GM18870 (cell line): Measurements from ENCODE around the gene TBX20.
"Not testable (repeated sequence)": the region's sequence is repeated elsewhere in the genome, so short reads cannot be mapped to it uniquely, and the experiment has no call there.

ENCODE experiments used
- ATAC-seq: cut with Tn5 transposase; IDR thresholded peaks from one replicate; pipeline ENCODE4 v1.9.1; 2021; ENCODE audit warnings: moderate library complexity; ENCODE audit not compliant: unreplicated experiment

The TBX20 gene

DNA sequence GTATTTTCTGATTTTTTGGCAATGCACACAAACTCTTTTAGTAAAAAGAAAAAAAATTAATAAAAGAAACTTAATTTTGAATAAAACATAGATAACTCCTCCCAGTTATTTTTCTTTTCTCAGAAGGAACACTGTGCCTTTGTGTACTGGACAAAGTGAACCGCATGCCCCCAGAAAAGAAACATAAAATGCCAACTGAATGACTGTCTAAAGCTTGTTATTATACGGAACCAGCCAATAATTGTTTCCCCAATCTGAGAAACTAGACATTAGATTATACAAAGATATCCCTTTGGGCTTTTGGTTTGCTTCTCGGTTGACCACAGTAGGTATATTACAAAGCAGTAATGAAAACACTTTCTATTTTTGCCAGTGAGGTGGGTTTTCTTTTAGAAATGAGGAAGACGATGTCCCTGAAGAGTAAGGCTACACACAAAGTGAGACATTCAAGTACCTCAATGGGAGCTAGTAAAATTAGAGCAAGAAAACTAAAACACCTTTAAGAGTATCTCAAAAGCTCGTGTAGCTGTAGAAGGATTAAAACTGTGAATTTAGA lies 25.3 kb downstream of the TBX20 start:
- ATAC-seq, result not testable (repeated sequence)

DNA sequence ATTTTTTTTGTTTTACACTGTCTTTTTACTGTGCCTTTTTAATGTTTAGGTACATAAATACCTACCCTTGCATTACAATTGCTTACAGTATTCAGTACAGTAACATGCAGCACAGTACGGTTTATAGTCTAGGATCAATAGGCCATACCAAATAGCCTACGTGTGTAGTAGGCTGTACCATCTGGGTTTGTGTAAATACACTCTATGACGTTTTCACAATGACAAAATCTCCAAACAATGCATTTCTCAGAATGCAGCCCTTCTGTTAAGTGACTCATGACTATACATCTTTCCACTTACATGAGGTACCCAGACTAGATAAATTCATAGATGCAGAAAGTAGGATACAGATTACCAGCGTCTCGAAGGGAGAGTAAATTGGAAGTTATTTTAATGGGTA lies 26.5 kb downstream of the TBX20 start:
- ATAC-seq, result not testable (repeated sequence)

DNA sequence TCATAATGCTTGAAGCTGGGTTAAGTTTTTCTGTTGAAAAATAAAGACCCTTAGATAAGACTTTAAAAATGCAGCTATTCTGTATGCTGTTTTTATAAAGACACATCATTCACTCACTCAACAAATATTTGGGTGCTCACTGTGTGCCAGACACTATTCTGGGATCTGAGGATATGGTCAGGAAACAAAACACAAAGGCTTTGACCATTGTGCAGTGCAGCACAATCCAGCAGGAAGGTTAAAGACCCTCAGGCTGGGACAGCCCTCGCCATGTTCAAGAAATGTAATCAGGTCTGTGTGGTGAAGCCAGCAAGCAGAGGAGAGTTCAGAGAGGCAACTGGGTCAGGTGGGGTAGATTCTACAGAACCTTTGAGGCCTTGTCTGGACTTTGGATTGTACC lies 31.5 kb downstream of the TBX20 start:
- ATAC-seq, result not testable (repeated sequence)

DNA sequence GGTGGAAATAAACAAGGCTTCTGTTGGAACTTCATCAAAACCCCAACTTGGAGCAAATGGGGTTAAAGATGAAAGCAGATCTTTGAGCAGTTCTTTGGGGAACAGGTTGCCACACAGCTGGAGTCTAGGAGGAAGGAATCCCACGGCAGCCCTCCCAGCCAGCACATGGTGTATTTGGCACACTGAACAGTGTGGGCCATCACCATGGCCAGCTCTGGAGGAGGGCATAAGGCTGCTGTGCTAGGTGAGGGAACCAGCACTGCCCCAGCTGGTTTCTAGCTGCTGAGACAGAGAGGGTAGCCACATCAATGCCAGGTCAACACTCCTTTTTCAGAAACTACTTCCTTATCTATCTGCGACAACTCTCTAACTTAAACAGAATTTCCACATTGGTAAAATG lies 33.7 kb downstream of the TBX20 start:
- ATAC-seq, result not testable (repeated sequence)

DNA sequence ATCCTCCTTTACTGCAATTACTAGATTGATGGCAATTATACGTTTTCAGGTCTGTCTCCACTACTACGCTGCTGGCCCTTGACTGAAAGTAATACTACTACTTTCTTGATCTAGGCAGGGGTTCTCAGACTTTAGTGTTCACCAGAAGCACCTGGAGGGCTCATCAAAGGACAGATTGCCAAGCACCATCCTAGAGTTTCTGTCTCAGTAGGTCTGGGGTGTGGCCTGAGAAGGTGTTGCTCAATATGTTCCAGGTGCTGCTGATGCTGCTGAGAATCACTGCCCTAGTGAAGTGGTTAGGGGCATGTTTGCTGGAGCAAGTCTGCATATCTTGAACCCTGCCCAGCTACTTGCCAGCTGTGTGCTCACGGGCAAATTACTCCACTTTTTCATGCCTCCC lies 37.9 kb downstream of the TBX20 start:
- ATAC-seq, result not testable (repeated sequence)

DNA sequence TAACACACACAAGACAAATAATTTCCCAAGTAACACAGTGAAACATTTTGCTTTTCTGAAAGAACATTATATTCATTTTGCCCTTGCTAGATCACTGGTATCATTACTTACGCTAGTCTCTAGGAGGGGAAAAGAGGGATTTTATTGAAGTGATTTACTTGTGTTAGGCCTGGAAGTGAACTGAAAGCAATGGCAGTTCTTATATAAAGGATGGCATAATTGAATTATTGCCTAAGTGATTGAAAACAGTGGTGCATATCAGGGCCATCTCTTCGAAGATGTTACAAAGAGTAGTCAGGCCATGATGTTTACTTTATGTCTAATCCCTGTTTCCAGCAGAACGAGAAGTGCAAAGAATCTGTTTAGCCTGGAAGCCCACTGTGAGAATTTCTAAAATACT lies 38.8 kb downstream of the TBX20 start:
- ATAC-seq, result not testable (repeated sequence)

GRCh38 chr7:35206924-35207323 lies 47.0 kb downstream of the TBX20 start:
- not testable (repeated sequence) for ATAC-seq

DNA sequence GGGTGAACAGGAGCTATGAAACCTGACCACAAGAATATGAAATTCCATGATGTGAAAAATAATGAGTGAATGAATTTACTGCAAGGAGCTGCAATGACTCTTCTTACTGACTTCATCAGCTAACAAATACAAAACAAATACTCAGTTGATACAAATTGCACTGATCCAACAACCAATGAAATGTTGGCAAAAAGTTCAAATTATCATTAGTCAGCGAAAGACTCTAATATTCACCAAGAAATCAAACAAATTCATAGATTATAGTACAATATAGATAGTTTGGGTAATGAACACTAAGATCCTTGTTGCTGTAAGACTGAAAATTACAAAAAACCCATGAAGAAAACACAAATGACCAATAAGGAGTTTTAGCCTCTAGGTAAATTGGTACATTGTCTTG lies 49.0 kb downstream of the TBX20 start:
- ATAC-seq, result not testable (repeated sequence)

- not testable (repeated sequence) for ATAC-seq
These were observed 49.9 kb downstream of the TBX20 start for GRCh38 chr7:35204031-35204430.

DNA sequence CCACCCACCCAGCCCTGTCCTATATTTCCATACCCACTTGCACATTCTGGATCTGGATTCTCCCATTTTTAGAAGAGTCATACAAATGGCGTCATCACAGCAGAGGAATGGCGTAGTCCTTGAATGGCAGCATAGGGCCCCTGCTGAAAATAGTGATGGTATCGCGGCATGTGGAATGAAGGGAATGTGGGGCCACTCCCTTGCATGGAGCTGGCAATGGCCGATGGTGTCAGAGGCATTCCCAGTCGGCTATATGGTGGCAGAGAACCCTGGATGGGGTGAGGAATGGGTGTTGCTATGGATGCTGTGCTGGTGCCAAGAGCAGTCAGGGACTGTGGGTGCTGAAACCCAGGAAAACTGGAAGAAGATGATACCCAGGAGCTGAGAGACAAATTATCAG lies 51.5 kb downstream of the TBX20 start:
- ATAC-seq, result not testable (repeated sequence)

DNA sequence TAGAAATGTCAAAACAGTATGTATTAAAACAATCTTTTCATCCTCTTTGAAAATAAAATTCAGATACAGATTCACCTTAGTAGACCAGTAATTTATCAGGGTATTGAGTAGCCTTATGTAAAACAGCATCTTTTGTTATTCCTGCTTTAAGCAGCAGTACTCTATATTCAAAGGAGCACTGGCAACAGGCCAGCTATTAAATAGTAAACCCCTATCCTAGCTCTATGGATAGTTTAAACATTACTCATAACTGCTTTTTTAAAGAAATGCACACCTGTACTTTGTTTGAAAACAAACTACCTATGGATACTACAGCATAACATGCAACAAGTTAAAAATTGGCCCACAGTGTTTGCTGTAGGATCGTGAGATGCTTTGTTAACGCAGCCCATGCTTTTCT lies 53.7 kb downstream of the TBX20 start:
- ATAC-seq, result not testable (repeated sequence)

DNA sequence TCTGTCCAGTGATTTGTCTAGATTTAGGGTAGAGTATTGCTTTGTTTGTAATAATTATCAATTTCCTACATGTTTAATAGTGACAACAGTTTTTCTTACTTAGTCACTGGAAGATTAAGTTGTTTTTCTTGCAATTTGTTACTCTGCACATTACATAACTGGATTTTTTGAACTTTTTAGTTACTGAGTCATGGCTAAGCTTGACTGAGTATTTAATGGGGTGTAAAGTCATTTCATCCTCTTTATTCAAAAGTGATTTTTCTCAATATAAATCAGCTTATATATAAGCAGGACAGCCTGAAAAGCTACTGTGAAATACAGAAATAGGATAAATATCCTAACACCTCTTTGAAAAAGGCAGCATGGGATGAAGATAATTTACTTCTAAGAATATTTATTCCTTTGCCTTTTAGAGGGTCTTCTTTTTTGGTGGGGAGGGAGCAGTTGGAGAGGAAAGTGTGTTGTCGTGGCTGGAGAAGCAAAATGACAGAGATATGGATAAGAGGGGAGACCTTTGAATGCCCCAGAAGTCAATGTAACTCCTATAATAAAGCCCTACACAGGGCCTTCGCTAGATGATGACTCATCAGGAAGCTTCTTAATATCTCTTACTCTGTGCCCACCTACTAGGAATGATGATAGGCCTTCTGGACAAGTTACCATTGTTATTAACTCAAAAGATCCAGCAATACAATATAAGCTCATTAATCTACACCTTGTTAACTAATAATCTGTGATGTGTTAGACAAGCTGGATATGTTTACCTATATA lies 55.3 kb downstream of the TBX20 start:
- not testable (repeated sequence) for ATAC-seq

DNA sequence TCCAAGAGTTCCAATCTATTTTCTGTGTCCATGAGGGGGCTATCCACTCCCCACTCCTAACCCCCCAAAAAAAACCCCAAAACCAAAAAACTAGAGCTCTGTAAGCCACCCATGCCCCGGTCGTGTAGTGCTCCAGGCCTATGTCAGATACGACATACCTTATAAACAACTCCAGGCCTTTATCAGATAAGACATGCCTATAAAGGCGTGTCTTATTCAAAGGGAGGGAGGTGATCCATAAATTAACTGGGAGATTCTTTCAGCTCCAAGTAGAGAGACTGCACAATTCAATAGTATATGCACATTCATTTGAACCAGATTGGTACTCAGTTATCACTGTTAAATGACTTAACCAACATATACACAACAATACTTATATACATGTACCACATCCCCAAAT lies 62.3 kb downstream of the TBX20 start:
- not testable (repeated sequence) for ATAC-seq

DNA sequence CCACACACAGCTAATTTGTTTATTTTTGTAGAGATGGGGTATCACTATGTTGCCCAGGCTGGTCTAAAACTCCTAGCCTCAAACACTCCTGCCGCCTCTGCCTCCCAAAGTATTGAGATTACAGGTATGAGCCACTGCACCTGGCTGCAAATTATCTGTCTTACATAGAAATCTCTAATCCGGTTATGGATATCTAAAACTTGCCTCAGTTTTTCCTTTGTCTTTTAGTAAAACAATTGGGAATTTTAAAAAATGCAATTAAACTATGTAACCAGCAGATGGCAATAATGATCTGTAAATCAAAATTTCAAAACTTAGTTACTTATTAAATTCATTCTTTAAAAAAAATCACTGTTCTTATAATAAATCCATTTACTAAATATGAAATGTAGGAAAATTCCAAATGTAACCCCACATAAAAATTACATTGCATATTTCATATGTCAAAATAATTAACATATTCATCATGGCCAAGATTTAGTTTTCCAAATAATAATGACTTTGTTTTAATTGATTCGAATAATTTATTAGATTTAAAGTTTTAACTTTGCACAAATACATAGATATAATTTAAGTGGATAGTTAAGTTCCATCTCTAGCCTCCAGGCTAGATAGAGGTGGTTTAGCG lies 63.6 kb downstream of the TBX20 start:
- ATAC-seq, result not testable (repeated sequence)

- ATAC-seq, result not testable (repeated sequence)
These were observed 67.1 kb downstream of the TBX20 start for GRCh38 chr7:35186751-35187150.

DNA sequence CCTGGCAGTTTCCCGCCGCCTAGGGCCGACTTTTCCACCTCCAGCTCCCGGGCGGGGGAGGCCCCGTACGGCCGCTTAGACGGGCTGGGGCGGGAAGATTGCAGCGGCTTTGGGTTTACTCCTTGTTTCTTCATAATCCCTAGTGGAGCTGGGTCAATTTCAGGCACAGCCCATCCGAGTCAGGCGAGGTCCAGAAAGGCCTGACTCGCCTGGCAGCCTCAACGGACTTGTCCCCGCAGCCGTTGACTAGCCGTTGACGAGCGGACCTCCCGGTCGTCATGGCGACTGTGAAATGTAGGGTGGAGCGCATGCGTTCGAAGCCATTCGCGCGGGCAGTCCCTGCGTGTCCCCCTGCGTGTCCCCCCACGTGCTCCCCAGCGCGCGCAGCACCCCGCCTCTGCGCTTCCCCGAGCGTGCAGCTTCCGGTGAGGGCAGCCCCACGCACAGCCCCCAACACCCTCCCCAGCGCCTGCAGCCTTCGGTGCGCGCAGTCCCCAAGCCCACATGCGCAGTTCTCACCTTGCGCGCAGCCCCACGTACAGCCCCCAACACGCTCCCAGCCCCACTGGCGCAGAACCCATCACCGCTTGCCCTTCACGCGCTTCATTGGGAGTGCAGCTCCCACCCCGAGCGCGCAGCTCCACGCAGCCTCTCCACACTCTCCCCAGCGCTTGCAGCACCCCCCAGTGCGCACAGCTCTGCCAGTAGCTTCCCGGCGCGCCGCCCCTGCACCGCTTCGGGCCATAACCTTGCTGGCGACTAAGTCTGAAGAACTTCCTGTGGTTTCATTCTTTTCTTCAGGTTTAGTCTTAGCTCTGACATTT lies 67.8 kb downstream of the TBX20 start:
- ATAC-seq, result no peak

- not testable (repeated sequence) for ATAC-seq
These were observed 68.4 kb downstream of the TBX20 start for GRCh38 chr7:35185578-35185907.

- not testable (repeated sequence) for ATAC-seq
These were observed 68.9 kb downstream of the TBX20 start for GRCh38 chr7:35184961-35185360.

- ATAC-seq, result not testable (repeated sequence)
These were observed 69.9 kb downstream of the TBX20 start for GRCh38 chr7:35183873-35184503.

DNA sequence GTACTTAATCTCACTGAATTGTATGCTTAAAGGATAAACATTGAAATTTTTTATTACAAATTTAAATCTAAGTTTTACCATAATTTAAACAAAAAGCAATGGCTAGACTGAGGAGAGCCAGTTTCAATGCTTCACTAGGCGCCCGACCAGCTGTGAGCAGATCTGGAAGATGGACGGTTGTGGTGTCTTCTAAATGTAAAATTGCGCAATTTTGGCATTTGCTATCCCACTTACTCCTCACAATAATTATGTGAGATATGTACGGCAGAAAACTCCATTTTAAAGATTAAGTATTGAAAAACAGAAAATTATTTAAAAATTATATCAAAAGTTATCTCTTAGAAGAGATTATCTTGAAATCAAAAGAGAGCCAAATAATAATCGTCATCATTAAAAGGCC lies 73.2 kb downstream of the TBX20 start:
- ATAC-seq, result not testable (repeated sequence)

DNA sequence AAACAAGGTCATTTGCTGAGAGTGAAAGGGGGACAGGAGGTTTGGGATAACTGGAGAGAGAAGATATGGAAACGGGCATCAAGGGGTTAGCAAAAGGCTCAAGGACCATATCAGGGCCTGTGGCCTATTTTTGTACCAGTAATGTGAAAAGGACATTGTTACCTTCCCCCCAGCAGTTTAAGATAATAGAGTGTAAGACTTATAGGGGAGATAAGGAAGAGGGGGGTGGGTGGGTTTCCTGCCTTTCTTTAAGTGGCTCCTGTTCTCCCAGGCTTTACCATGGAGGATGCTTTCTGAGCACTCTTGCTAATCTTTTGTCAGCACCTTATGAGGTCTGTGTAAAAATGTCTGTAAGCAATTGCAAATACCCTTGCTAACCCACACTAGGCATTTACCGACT lies 80.7 kb downstream of the TBX20 start:
- not testable (repeated sequence) for ATAC-seq
